DOHH2 (cell line): Measurements from ENCODE around the gene COG6.

Experiments
- EZH2phosphoT487 ChIP-seq: fragments of 200-600 bp; sonication (generic); IDR thresholded peaks from 2 replicates; pipeline ENCODE4 v1.6.1; 2017; ENCODE audit warnings: borderline replicate concordance, mild to moderate bottlenecking, antibody characterized with exemption, low read length, moderate library complexity, mixed read lengths
- TF ChIP-seq, protein P1 (sequence below): fragments of 200-600 bp; sonication (generic); IDR thresholded peaks from one replicate; pipeline ENCODE4 v1.5.1; 2014; ENCODE audit warnings: antibody characterized with exemption, mild to moderate bottlenecking, low read depth, low read length; ENCODE audit not compliant: poor library complexity, severe bottlenecking

DNA sequence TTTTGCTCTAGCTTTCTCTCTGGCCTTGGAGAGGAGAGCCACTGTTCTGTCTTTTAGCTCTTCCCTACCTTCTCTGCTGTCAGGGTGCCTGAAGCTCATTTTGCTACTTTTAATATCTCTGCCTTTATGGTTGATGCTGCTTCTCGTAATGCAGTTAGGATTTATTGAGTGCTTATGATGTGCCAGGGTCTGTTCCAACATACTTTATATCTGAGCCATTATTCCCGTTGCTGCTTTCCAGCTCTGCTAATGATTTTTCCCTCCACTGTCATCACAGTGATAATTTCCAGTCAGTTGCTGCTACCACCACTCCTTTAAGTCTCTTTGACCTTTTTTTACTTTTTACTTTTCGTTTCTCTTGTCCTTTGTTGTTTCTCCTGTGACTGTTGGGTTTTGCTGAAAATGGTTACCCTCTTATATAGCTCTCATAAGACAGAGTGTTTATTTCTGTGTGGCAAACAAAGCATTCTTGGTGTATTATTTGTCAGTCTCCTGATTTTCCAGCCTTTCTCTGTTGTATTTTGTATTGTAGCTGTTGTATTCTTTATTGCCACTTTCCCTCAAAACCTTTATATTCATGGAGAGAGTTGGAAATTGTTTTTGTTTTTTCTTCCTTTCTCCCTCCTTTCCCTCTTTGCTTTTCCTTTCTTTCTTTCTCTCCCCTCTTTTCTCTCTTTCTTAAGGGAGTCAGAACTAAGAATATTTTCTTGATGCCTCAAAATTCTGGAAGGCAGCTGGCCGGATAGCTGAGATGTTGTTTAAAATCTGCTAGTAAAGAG is 37.4 kb downstream of the COG6 start:
- TF ChIP-seq, protein P1, sequence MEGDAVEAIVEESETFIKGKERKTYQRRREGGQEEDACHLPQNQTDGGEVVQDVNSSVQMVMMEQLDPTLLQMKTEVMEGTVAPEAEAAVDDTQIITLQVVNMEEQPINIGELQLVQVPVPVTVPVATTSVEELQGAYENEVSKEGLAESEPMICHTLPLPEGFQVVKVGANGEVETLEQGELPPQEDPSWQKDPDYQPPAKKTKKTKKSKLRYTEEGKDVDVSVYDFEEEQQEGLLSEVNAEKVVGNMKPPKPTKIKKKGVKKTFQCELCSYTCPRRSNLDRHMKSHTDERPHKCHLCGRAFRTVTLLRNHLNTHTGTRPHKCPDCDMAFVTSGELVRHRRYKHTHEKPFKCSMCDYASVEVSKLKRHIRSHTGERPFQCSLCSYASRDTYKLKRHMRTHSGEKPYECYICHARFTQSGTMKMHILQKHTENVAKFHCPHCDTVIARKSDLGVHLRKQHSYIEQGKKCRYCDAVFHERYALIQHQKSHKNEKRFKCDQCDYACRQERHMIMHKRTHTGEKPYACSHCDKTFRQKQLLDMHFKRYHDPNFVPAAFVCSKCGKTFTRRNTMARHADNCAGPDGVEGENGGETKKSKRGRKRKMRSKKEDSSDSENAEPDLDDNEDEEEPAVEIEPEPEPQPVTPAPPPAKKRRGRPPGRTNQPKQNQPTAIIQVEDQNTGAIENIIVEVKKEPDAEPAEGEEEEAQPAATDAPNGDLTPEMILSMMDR, result no peak
- TF ChIP-seq EZH2phosphoT487, result no peak
